ENCODE results near the gene GADD45B.

DNA sequence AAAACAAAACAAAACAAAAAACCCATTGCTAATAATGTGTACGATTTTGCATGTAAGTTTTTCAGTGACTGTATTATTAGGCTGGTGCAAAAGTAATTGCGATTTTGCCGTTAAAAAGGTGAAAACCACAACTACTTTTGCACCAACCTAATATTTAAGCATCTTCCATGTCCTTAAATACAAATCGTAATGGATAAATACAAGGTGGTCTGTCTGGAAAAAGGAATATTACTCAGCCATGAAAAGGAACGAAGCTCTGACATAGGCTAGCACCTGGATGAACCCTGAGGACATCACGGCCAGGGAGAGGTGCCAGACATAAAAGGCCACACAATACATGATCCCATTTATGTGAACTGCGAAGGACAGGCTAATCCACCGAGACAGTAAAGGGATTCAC lies 33.2 kb downstream of the GADD45B start:
- TF ChIP-seq MXI1 (IDR thresholded peaks at IDR 0.05; ENCODE audit: borderline replicate concordance, low read depth, low read length): no peak
- TF ChIP-seq MAFK (IDR thresholded peaks at IDR 0.05; ENCODE audit: low read depth, low read length): no peak
- TF ChIP-seq, protein P1, sequence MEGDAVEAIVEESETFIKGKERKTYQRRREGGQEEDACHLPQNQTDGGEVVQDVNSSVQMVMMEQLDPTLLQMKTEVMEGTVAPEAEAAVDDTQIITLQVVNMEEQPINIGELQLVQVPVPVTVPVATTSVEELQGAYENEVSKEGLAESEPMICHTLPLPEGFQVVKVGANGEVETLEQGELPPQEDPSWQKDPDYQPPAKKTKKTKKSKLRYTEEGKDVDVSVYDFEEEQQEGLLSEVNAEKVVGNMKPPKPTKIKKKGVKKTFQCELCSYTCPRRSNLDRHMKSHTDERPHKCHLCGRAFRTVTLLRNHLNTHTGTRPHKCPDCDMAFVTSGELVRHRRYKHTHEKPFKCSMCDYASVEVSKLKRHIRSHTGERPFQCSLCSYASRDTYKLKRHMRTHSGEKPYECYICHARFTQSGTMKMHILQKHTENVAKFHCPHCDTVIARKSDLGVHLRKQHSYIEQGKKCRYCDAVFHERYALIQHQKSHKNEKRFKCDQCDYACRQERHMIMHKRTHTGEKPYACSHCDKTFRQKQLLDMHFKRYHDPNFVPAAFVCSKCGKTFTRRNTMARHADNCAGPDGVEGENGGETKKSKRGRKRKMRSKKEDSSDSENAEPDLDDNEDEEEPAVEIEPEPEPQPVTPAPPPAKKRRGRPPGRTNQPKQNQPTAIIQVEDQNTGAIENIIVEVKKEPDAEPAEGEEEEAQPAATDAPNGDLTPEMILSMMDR (conservative IDR thresholded peaks at IDR 0.05; ENCODE audit: low read depth, low read length): no peak
- no peak for TF ChIP-seq POLR2A (IDR thresholded peaks at IDR 0.05; ENCODE audit: low read depth, low read length)
- no peak for TF ChIP-seq CEBPB (IDR thresholded peaks at IDR 0.05; ENCODE audit: low read depth, low read length)
- no peak for TF ChIP-seq RAD21 (IDR thresholded peaks at IDR 0.05; ENCODE audit: low read length)
- TF ChIP-seq, protein P2, sequence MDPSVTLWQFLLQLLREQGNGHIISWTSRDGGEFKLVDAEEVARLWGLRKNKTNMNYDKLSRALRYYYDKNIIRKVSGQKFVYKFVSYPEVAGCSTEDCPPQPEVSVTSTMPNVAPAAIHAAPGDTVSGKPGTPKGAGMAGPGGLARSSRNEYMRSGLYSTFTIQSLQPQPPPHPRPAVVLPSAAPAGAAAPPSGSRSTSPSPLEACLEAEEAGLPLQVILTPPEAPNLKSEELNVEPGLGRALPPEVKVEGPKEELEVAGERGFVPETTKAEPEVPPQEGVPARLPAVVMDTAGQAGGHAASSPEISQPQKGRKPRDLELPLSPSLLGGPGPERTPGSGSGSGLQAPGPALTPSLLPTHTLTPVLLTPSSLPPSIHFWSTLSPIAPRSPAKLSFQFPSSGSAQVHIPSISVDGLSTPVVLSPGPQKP (IDR thresholded peaks at IDR 0.05; ENCODE audit: borderline replicate concordance, low read depth, low read length): no peak
- no peak for TF ChIP-seq BHLHE40 (IDR thresholded peaks at IDR 0.05; ENCODE audit: low read depth, low read length)
- no peak for TF ChIP-seq FOS (IDR thresholded peaks at IDR 0.05; ENCODE audit: low read depth, low read length)
- TF ChIP-seq SMC3 (IDR thresholded peaks at IDR 0.05; ENCODE audit: low read depth, low read length): no peak
- TF ChIP-seq, protein P3, sequence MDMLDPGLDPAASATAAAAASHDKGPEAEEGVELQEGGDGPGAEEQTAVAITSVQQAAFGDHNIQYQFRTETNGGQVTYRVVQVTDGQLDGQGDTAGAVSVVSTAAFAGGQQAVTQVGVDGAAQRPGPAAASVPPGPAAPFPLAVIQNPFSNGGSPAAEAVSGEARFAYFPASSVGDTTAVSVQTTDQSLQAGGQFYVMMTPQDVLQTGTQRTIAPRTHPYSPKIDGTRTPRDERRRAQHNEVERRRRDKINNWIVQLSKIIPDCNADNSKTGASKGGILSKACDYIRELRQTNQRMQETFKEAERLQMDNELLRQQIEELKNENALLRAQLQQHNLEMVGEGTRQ (IDR thresholded peaks at IDR 0.05; ENCODE audit: low read depth, low read length): no peak

Data from IMR-90 (cell line).